Neural cell (in vitro differentiated cells): Measurements from ENCODE around the gene APP. TPM values are rescaled to one million over a fixed set of nuclear protein-coding genes. Genes with fewer than 3 reads are reported as not detected.

Source experiments
- H2AFZ ChIP-seq: fragments of 200-600, 300-800 bp; sonication (generic), shearing (Covaris generic); 2 replicates; pipeline ENCODE4 v1.6.0; 2014; ENCODE audit warnings: low read depth, mild to moderate bottlenecking, antibody characterized with exemption, low read length, moderate library complexity
- H3F3A ChIP-seq: fragments of 200-600 bp; shearing (Covaris generic); 2 replicates; pipeline ENCODE4 v1.6.1; 2016; ENCODE audit warnings: mild to moderate bottlenecking, moderate library complexity, mixed read lengths, antibody characterized with exemption, low read length; ENCODE audit not compliant: insufficient read depth, poor library complexity, severe bottlenecking
- H3K27ac ChIP-seq: fragments of 200-600, 300-800 bp; sonication (generic), shearing (Covaris generic); 2 replicates; pipeline ENCODE4 v1.5.1; 2014; ENCODE audit warnings: mild to moderate bottlenecking, low read length, moderate library complexity
- H3K27me3 ChIP-seq: fragments of 300-800, 200-600 bp; sonication (generic), shearing (Covaris generic); 2 replicates; pipeline ENCODE4 v1.6.0; 2014; ENCODE audit warnings: mild to moderate bottlenecking, low read depth, low read length, moderate library complexity; ENCODE audit not compliant: insufficient read depth
- H3K36me3 ChIP-seq: fragments of 300-800, 200-600 bp; sonication (generic), shearing (Covaris generic); 2 replicates; pipeline ENCODE4 v1.5.1; 2014; ENCODE audit warnings: mild to moderate bottlenecking, antibody characterized with exemption, low read length, moderate library complexity; ENCODE audit not compliant: insufficient read depth
- H3K4me2 ChIP-seq: fragments of 300-800, 200-600 bp; sonication (generic), shearing (Covaris generic); 2 replicates; pipeline ENCODE4 v1.6.0; 2014; ENCODE audit warnings: mild to moderate bottlenecking, low read length
- H3K4me3 ChIP-seq: fragments of 300-800, 200-600 bp; sonication (generic), shearing (Covaris generic); 2 replicates; pipeline ENCODE4 v1.5.1; 2014; ENCODE audit warnings: mild to moderate bottlenecking, low read length, moderate library complexity
- H3K79me2 ChIP-seq: fragments of 200-600 bp; shearing (Covaris generic); replicated peaks from 2 replicates; pipeline ENCODE4 v1.6.0; 2014; ENCODE audit warnings: mild to moderate bottlenecking, low read length, moderate library complexity; ENCODE audit not compliant: insufficient read depth
- H3K9ac ChIP-seq: fragments of 300-800, 200-600 bp; sonication (generic), shearing (Covaris generic); 2 replicates; pipeline ENCODE4 v1.6.1; 2016; ENCODE audit warnings: mild to moderate bottlenecking, low read length, mixed read lengths
- H3K9me2 ChIP-seq: fragments of 200-600 bp; shearing (Covaris generic); 2 replicates; pipeline ENCODE4 v1.6.1; 2016; ENCODE audit warnings: mild to moderate bottlenecking, low read length, mixed read lengths; ENCODE audit not compliant: insufficient read depth
- H3K9me3 ChIP-seq: fragments of 200-600, 300-800 bp; sonication (generic), shearing (Covaris generic); 2 replicates; pipeline ENCODE4 v1.6.1; 2016; ENCODE audit warnings: mild to moderate bottlenecking, mixed run types, low read length, moderate library complexity, mixed read lengths
- H4K20me1 ChIP-seq: fragments of 200-600 bp; shearing (Covaris generic); 2 replicates; pipeline ENCODE4 v1.6.1; 2016; ENCODE audit warnings: mild to moderate bottlenecking, mixed run types; ENCODE audit not compliant: insufficient read depth
- EP300 ChIP-seq: fragments of 450-650 bp; conservative IDR thresholded peaks from 2 replicates; pipeline ENCODE4 v1.6.1; 2014; ENCODE audit warnings: antibody characterized with exemption, mild to moderate bottlenecking, moderate library complexity; ENCODE audit not compliant: poor library complexity, severe bottlenecking
- EZH2 ChIP-seq: fragments of 200-600, 300-800 bp; shearing (Covaris generic), sonication (generic); IDR thresholded peaks from 2 replicates; pipeline ENCODE4 v1.6.1; 2014; ENCODE audit warnings: antibody characterized with exemption, low read length, borderline replicate concordance, mild to moderate bottlenecking; ENCODE audit not compliant: insufficient read depth, poor library complexity, severe bottlenecking
- MXI1 ChIP-seq: fragments of 450-650 bp; conservative IDR thresholded peaks from 2 replicates; pipeline ENCODE4 v1.6.1; 2014; ENCODE audit warnings: antibody characterized with exemption, mild to moderate bottlenecking; ENCODE audit not compliant: poor library complexity, severe bottlenecking
- POLR2AphosphoS5 ChIP-seq: IDR thresholded peaks from 2 replicates; pipeline ENCODE4 v1.6.1; 2012
- RAD21 ChIP-seq: fragments of 450-650 bp; conservative IDR thresholded peaks from 2 replicates; pipeline ENCODE4 v1.6.1; 2014; ENCODE audit warnings: antibody characterized with exemption, mild to moderate bottlenecking, moderate library complexity
- SMC3 ChIP-seq: fragments of 450-650 bp; conservative IDR thresholded peaks from 2 replicates; pipeline ENCODE4 v1.6.1; 2014; ENCODE audit warnings: antibody characterized with exemption, mild to moderate bottlenecking, moderate library complexity; ENCODE audit not compliant: poor library complexity
- TAF1 ChIP-seq: IDR thresholded peaks from 2 replicates; pipeline ENCODE4 v1.6.1; 2012; ENCODE audit warnings: low read depth
- polyA plus RNA-seq: library from polyadenylated mRNA; depleted of rRNA; stranded (reverse); fragments of >200 nt; gene quantifications from 2 replicates; pipeline ENCODE4 v1.2.3, GENCODE V29; 2014
- TF ChIP-seq, protein P1 (sequence below): IDR thresholded peaks from 2 replicates; pipeline ENCODE4 v1.6.1; 2012; ENCODE audit warnings: borderline replicate concordance
- TF ChIP-seq, protein P2 (sequence below): fragments of 450-650 bp; IDR thresholded peaks from 2 replicates; pipeline ENCODE4 v1.5.1; 2014; ENCODE audit warnings: antibody characterized with exemption, mild to moderate bottlenecking, moderate library complexity; ENCODE audit not compliant: poor library complexity, severe bottlenecking

Gene APP
- polyA plus RNA-seq, 1 donor from 2014 or later: 470 TPM

DNA sequence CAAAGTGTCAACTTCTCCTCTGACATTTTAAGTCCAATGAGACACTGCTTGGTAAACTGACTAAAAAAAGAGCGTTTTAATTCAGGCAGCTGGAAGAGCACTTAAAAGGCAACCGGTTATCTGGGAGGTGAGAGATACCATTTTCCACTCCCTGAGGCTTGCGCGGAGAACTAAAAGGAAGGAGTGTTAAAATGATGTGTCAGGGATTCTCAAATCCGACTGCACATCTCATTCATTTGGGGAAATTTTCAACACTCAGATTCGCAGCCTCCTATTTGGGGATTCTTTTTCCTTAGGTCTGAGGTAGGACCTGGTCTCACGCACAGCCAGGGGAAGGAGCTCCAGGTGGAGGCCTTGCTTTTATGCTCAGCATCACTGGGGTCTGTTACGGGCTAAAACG is 281.9 kb downstream of the APP start:
- no peak overlapping the region for H3K4me2 ChIP-seq
- no peak overlapping the region for H3K27ac ChIP-seq
- H3K9me3 ChIP-seq: peaks cover 2% of the 10 kb centered on the region
- no peak overlapping the region for H3K4me3 ChIP-seq
- H3K27me3 ChIP-seq: no peaks in the 10 kb centered on the region
- H3K9ac ChIP-seq: no peak overlapping the region
- TF ChIP-seq EP300 (no peak), RAD21 (no peak), SMC3 (no peak), TAF1 (no peak)
- peaks cover 13% of the 10 kb centered on the region for H3K36me3 ChIP-seq
- H4K20me1 ChIP-seq: no peaks in the 10 kb centered on the region
- no peaks in the 10 kb centered on the region for H3K9me2 ChIP-seq
- no peak overlapping the region for H2AFZ ChIP-seq
- no peaks in the 10 kb centered on the region for H3K79me2 ChIP-seq
- no peaks in the 10 kb centered on the region for H3F3A ChIP-seq

DNA sequence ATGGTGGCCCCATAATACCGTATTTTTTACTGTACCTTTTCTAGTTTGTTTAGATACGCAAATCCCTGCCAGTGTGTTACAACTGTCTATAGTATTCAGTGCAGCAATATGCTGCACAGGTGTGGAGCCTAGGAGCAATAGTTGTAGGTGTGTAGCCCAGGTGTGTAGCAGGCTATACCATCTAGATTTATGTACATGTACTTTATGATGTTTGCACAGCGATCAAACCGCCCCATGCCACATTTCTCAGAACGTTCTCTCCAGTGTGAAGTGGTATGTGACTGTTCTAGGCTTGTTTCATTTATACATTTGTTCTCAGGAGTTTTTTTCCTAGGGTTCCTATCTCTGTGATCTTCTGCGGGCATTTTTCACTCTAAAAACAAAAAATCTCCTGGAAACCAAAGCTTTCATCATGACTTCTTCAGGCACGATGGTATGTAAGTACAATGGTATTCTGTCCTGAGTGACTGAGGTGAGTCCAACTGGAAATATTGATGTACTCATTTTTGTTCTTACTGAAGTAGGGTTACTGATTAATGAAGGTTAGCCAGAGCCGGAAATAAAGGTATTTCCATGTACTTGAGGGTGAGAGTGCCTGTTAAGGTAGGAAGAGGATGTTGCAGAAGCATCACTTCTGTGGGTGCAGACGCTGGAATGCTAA is 282.8 kb downstream of the APP start:
- H3K4me3 ChIP-seq: no peak overlapping the region
- no peak overlapping the region for H2AFZ ChIP-seq
- H3K27ac ChIP-seq: no peak overlapping the region
- no peaks in the 10 kb centered on the region for H3K9me2 ChIP-seq
- H3K27me3 ChIP-seq: no peaks in the 10 kb centered on the region
- no peak overlapping the region for H3K4me2 ChIP-seq
- H3K36me3 ChIP-seq: peaks cover 4% of the 10 kb centered on the region
- H4K20me1 ChIP-seq: no peaks in the 10 kb centered on the region
- no peak for TF ChIP-seq EP300
- TF ChIP-seq, protein P1, sequence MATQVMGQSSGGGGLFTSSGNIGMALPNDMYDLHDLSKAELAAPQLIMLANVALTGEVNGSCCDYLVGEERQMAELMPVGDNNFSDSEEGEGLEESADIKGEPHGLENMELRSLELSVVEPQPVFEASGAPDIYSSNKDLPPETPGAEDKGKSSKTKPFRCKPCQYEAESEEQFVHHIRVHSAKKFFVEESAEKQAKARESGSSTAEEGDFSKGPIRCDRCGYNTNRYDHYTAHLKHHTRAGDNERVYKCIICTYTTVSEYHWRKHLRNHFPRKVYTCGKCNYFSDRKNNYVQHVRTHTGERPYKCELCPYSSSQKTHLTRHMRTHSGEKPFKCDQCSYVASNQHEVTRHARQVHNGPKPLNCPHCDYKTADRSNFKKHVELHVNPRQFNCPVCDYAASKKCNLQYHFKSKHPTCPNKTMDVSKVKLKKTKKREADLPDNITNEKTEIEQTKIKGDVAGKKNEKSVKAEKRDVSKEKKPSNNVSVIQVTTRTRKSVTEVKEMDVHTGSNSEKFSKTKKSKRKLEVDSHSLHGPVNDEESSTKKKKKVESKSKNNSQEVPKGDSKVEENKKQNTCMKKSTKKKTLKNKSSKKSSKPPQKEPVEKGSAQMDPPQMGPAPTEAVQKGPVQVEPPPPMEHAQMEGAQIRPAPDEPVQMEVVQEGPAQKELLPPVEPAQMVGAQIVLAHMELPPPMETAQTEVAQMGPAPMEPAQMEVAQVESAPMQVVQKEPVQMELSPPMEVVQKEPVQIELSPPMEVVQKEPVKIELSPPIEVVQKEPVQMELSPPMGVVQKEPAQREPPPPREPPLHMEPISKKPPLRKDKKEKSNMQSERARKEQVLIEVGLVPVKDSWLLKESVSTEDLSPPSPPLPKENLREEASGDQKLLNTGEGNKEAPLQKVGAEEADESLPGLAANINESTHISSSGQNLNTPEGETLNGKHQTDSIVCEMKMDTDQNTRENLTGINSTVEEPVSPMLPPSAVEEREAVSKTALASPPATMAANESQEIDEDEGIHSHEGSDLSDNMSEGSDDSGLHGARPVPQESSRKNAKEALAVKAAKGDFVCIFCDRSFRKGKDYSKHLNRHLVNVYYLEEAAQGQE: no peak
- no peak for TF ChIP-seq MXI1
- TF ChIP-seq RAD21: no peak
- TF ChIP-seq, protein P2, sequence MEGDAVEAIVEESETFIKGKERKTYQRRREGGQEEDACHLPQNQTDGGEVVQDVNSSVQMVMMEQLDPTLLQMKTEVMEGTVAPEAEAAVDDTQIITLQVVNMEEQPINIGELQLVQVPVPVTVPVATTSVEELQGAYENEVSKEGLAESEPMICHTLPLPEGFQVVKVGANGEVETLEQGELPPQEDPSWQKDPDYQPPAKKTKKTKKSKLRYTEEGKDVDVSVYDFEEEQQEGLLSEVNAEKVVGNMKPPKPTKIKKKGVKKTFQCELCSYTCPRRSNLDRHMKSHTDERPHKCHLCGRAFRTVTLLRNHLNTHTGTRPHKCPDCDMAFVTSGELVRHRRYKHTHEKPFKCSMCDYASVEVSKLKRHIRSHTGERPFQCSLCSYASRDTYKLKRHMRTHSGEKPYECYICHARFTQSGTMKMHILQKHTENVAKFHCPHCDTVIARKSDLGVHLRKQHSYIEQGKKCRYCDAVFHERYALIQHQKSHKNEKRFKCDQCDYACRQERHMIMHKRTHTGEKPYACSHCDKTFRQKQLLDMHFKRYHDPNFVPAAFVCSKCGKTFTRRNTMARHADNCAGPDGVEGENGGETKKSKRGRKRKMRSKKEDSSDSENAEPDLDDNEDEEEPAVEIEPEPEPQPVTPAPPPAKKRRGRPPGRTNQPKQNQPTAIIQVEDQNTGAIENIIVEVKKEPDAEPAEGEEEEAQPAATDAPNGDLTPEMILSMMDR: no peak
- TF ChIP-seq EZH2: no peak
- TF ChIP-seq TAF1: no peak
- no peak for TF ChIP-seq SMC3
- no peak for TF ChIP-seq POLR2AphosphoS5
- no peaks in the 10 kb centered on the region for H3F3A ChIP-seq
- no peaks in the 10 kb centered on the region for H3K79me2 ChIP-seq
- no peak overlapping the region for H3K9ac ChIP-seq
- H3K9me3 ChIP-seq: no peaks in the 10 kb centered on the region
